ENCODE data around the gene ISL2.

GRCh38 chr15:76382987-76383728, 46.6 kb downstream of the ISL2 start:
- TF ChIP-seq CTCF (conservative IDR thresholded peaks at IDR 0.05; ENCODE audit: low read length) (no peak), EZH2phosphoT487 (IDR thresholded peaks at IDR 0.05; ENCODE audit: borderline replicate concordance) (no peak)
